Lower leg skin (tissue), 4 donors: ENCODE results near the gene SLC22A7. TPM values are rescaled to one million over a fixed set of nuclear protein-coding genes. Genes with fewer than 3 reads are reported as not detected.

Experiments
- DNase-seq, 2 donors: peaks; one replicate each; pipeline ENCODE4 v3.0.0-alpha.2; 2019; ENCODE audit warnings: low spot score in 2 of 2
- H3K4me3 ChIP-seq: fragments of 200-600 bp; sonication (generic); 2 replicates; pipeline ENCODE4 v1.5.1; 2017; ENCODE audit warnings: mild to moderate bottlenecking, low read depth; ENCODE audit not compliant: poor library complexity, severe bottlenecking
- CTCF ChIP-seq, 3 donors: fragments of 450-650 bp; IDR thresholded peaks; one replicate each; pipeline ENCODE4 v1.5.1; 2016; ENCODE audit warnings: antibody characterized with exemption in 3 of 3, mild to moderate bottlenecking in 3 of 3, moderate library complexity in 2 of 3
- POLR2A ChIP-seq, 2 donors: fragments of 450-650 bp; IDR thresholded peaks; one replicate each; pipeline ENCODE4 v1.6.1; 2016 to 2017; ENCODE audit warnings: antibody characterized with exemption in 2 of 2, mild to moderate bottlenecking in 1 of 2, moderate library complexity in 1 of 2
- WGBS, 2 donors: methylation state at CpG; one replicate each; pipeline ENCODE4 v1.1.5; 2018; 5-methylcytosine and 5-hydroxymethylcytosine counted together
- intact Hi-C: fragments of 100-400 bp; cut with DNase I; formaldehyde crosslinking; loops from one replicate; pipeline ENCODE4 v1.15.0; 2023; ENCODE audit warnings: low total_unique reads
- total RNA-seq, 4 donors: library from RNA; depleted of rRNA; stranded (reverse); fragments of >200 nt; gene quantifications; one replicate each; pipeline ENCODE4 v1.1.0, GENCODE V29; 2016

Gene SLC22A7
- total RNA-seq, 4 donors from 2014 or later = not detected

GRCh38 chr6:43268782-43269272 lies 29.2 kb upstream of the SLC22A7 start:
- no peak for DNase-seq
- no peak overlapping the region for H3K4me3 ChIP-seq
- 69 to 76% methylated on average over 10 of the region's 10 CpGs for WGBS, 2 donors
- intact Hi-C loops = loop anchor here (10.0 kb wide), 1 partner anchor 126 kb away; no protein-coding TSS in a partner anchor
- TF ChIP-seq POLR2A (IDR thresholded peaks at IDR 0.05) (no peak), CTCF (IDR thresholded peaks at IDR 0.05) (no peak)

- intact Hi-C loops = loop anchor here (10.0 kb wide), 1 partner anchor 125 kb away; no protein-coding TSS in a partner anchor
- no peak overlapping the region for H3K4me3 ChIP-seq
- WGBS, 2 donors = 8 to 9% methylated on average over 36 to 44 of the region's 44 CpGs
- TF ChIP-seq CTCF (IDR thresholded peaks at IDR 0.05) (no peak), POLR2A (IDR thresholded peaks at IDR 0.05) (no peak)
- DNase-seq = no peak
Measured at GRCh38 chr6:43269273-43270007, 28.6 kb upstream of the SLC22A7 start.

- no peak for DNase-seq
- no peak for TF ChIP-seq CTCF (IDR thresholded peaks at IDR 0.05)
- TF ChIP-seq POLR2A (IDR thresholded peaks at IDR 0.05) = no peak
- H3K4me3 ChIP-seq = no peak overlapping the region
- intact Hi-C loops = no loop called here
- WGBS, 2 donors = 86 to 90% methylated on average over 8 of the region's 8 CpGs
Measured at GRCh38 chr6:43271103-43271815, 26.8 kb upstream of the SLC22A7 start.

GRCh38 chr6:43271944-43272343 lies 26.1 kb upstream of the SLC22A7 start:
- intact Hi-C loops = no loop called here
- no peak overlapping the region for H3K4me3 ChIP-seq
- DNase-seq = no peak
- TF ChIP-seq POLR2A (IDR thresholded peaks at IDR 0.05) = no peak
- TF ChIP-seq CTCF (IDR thresholded peaks at IDR 0.05) = no peak

- 65 to 73% methylated on average over 2 of the region's 2 CpGs for WGBS, 2 donors
- H3K4me3 ChIP-seq = no peak overlapping the region
- TF ChIP-seq POLR2A (IDR thresholded peaks at IDR 0.05) (no peak), CTCF (IDR thresholded peaks at IDR 0.05) (no peak)
Measured at GRCh38 chr6:43273707-43274106, 24.4 kb upstream of the SLC22A7 start.

More at GRCh38 chr6:43273707-43274106, 24.4 kb upstream of the SLC22A7 start:
- DNase-seq = no peak
- intact Hi-C loops = no loop called here
